ENCODE measurements around the gene POU4F1. TPM values are rescaled to one million over a fixed set of nuclear protein-coding genes. Genes with fewer than 3 reads are reported as not detected.

Gene POU4F1
- total RNA-seq, 1 donor from 2014 or later, result 0.38 TPM

DNA sequence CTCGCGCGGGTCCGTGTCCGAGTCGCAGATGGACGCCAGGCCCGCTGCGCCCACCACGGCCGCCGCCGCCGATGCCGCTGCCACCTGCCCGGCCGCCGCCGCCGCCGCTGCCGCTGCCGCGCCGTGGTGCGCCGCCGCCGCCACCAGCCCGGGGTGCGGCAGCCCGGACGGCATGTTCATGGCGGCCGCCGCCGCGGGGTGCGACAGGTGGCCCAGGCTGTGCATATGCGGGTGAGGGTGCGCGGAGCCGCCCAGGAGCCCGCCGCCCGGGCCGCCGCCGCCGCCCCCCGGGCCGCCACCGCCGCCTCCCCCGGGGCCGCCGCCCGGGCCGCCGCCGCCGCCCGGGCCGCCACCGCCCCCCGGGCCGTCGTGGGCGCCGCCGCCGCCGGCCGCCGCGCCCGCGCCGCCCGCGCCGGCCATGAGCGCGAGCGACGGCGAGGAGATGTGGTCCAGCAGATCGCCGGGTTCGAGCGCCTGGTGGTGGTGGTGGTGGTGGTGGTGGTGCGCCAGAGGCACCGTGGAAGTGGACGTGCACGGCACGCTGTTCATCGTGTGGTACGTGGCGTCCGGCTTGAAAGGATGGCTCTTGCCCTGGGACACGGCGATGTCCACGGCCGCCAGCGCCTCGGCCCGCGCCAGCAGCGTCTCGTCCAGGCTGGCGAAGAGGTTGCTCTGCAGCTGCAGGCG, 1.3 kb downstream of the POU4F1 start:
- Mint-ChIP-seq H3K4me3 (ENCODE audit: low read depth) (peak overlapping the region; percentile 56), H3K9me3 (ENCODE audit: low read depth) (no peaks in the 10 kb centered on the region), H3K36me3 (ENCODE audit: insufficient read depth) (no peaks in the 10 kb centered on the region), H3K27me3 (peaks cover 88% of the 10 kb centered on the region), H3K4me1 (ENCODE audit: low read depth) (peaks cover 9% of the 10 kb centered on the region), H3K27ac (peak overlapping the region; percentile 3)
- TF ChIP-seq, protein P1, sequence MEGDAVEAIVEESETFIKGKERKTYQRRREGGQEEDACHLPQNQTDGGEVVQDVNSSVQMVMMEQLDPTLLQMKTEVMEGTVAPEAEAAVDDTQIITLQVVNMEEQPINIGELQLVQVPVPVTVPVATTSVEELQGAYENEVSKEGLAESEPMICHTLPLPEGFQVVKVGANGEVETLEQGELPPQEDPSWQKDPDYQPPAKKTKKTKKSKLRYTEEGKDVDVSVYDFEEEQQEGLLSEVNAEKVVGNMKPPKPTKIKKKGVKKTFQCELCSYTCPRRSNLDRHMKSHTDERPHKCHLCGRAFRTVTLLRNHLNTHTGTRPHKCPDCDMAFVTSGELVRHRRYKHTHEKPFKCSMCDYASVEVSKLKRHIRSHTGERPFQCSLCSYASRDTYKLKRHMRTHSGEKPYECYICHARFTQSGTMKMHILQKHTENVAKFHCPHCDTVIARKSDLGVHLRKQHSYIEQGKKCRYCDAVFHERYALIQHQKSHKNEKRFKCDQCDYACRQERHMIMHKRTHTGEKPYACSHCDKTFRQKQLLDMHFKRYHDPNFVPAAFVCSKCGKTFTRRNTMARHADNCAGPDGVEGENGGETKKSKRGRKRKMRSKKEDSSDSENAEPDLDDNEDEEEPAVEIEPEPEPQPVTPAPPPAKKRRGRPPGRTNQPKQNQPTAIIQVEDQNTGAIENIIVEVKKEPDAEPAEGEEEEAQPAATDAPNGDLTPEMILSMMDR (IDR thresholded peaks at IDR 0.05; ENCODE audit: unreplicated experiment), result no peak
- no peak for DNase-seq (ENCODE audit: low spot score, unreplicated experiment)

DNA sequence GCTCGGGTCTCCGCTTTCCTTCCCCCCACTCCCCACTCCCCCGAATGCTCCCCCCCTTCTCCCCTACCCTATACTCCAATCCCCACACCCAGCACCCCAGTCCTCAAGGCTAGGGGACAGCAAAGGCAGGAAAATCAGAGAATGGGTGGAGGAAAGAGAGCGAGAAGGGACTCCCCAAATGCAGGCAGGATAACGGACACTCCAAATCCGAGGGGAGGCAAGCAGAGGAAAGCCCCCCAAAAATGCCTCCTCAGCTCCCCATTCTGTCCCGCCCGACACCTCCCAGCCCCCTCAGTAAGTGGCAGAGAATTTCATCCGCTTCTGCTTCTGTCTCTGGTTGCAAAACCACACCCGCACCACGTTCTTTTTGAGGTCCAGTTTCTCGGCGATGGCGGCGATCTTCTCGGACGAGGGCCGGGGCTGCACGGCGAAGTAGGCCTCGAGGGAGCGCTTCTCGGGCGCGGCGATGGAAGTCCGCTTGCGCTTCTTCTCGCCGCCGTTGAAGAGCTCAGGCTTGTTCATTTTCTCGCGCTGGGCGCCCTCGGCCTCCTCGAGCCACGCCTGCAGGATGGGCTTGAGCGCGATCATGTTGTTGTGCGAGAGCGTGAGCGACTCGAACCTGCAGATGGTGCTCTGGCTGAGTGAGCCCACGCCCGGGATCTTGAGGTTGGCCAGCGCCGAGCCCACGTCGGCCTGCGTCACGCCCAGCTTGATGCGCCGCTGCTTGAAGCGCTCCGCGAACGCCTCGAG, 2.1 kb downstream of the POU4F1 start:
- TF ChIP-seq, protein P1 (IDR thresholded peaks at IDR 0.05; ENCODE audit: unreplicated experiment), result no peak
- peak overlapping the region; percentile 92 for H3K27ac Mint-ChIP-seq
- no peak overlapping the region for H3K4me3 Mint-ChIP-seq (ENCODE audit: low read depth)
- no peaks in the 10 kb centered on the region for H3K36me3 Mint-ChIP-seq (ENCODE audit: insufficient read depth)
- H3K27me3 Mint-ChIP-seq, result peaks cover 88% of the 10 kb centered on the region
- no peak for DNase-seq (ENCODE audit: low spot score, unreplicated experiment)
- H3K9me3 Mint-ChIP-seq (ENCODE audit: low read depth), result no peaks in the 10 kb centered on the region
- H3K4me1 Mint-ChIP-seq (ENCODE audit: low read depth), result peaks cover 4% of the 10 kb centered on the region

DNA sequence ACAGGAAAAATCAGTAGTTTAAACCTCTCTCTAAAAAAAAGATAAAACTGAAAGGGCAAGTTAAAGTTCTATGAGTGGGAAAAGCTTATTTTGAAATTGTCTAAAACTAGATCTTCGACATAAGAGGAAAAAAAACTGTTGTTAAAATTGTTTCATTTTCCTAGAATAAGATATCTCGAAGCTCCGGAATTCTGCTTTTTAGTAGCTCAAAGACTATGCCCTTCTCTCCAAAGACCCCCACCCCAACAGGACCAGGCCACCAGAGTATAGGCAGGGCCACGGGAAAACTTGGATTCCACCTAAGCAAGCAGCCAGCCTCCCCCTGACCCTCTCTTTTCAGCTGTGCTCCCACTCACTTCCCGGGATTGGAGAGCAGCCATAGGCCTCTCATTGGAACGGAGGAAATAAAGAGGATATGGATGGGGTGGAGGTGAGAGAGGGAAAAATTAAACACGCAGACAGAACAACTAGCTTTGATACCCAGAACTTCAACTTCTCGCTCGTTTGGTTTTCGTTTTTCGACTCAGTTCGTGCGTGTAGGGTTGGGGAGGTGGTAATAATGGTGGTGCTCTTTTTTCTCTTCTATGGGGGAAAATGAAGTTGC, 3.0 kb downstream of the POU4F1 start:
- Mint-ChIP-seq H3K4me1 (ENCODE audit: low read depth) (peaks cover 5% of the 10 kb centered on the region), H3K9me3 (ENCODE audit: low read depth) (no peaks in the 10 kb centered on the region), H3K36me3 (ENCODE audit: insufficient read depth) (no peaks in the 10 kb centered on the region), H3K4me3 (ENCODE audit: low read depth) (no peak overlapping the region), H3K27ac (no peak overlapping the region), H3K27me3 (peaks cover 88% of the 10 kb centered on the region)
- TF ChIP-seq, protein P1 (IDR thresholded peaks at IDR 0.05; ENCODE audit: unreplicated experiment), result no peak
- no peak for DNase-seq (ENCODE audit: low spot score, unreplicated experiment)

DNA sequence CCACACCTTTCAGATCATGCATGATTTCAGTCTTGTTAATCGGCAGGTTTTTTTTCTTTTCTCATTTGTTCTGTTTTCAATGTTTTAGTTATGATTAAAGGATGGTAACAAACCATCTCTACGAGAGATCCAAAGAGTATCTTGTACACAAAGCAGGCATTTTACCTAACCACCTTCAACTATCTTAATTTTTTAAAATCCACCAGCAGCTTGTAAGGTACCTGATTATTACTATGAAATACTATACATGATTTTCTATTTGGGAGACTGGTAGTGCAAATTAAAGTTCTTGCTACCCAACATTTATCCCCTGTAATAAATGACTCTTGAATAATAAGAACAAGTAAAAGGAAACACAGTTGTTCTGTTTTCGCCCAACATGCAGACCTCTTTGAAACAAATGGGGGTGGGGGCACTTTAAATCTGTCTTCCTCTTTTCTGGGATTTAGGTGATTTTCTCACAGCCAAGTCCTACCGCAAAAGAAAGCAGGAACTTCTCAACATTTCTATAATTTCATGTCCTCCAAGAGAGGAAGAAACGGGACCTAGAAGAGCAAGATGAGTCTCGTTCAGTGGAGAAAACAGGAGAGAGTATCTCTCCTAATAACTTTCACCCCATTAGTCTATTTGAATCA, 3.6 kb downstream of the POU4F1 start:
- Mint-ChIP-seq H3K27ac (peak overlapping the region; percentile 35), H3K9me3 (ENCODE audit: low read depth) (no peaks in the 10 kb centered on the region), H3K27me3 (peaks cover 88% of the 10 kb centered on the region), H3K4me3 (ENCODE audit: low read depth) (no peak overlapping the region), H3K36me3 (ENCODE audit: insufficient read depth) (no peaks in the 10 kb centered on the region), H3K4me1 (ENCODE audit: low read depth) (peaks cover 5% of the 10 kb centered on the region)
- DNase-seq (ENCODE audit: low spot score, unreplicated experiment), result no peak
- TF ChIP-seq, protein P1 (IDR thresholded peaks at IDR 0.05; ENCODE audit: unreplicated experiment), result no peak
